ENCODE measurements around the gene KCNQ1. TPM values are rescaled to one million over a fixed set of nuclear protein-coding genes. Genes with fewer than 3 reads are reported as not detected.

The KCNQ1 gene
- total RNA-seq, 2 experiments from 2014 or later, result 4.3 to 9.2 TPM

DNA sequence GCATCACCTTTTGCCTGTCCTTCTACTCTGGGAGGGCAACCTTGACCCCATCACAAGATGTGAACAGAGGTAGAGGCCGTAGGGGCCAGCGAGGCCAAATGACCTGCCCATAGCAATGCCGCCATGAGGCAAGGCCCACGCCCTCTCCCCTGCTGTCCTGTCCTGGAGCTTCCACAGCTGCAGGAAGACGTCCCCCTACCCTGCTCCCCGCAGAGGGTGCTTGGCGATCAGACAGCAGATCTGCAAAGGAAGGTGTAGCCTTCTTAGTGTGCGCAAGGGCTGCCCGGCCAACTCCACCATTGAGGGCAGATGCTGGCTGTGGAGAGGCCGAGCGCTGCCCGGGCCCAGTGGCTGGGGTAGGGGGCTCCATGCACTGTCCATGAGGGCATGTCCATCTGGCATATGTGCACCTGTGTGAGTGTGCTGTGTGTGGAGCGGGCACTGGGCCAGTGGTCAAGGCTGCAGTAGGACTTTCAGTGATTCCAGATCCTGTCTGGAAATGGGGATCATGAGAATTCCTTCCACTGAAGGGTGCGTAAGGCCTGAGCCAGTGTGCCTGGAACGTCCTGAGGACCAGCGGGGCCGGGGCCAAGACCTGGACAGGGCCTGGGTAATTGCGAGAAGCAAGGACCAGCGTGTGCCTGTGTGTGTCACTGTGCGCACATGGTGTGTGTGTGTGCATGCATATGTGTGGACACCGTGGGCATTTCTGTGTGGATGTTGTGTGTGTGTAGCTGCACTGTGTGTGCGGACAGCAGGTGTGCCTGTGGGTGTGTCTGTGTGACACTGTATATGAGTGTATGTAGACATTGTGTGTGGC is 11.5 kb upstream of the KCNQ1 start:
- DNase-seq (no peak), ATAC-seq (no peak)
- CTCF ChIA-PET, result interaction anchor here (2.7 kb wide), 1 partner anchor 12 kb away, joined by 5 read pairs; no protein-coding TSS in a partner anchor
- Mint-ChIP-seq H3K4me1 (no peaks in the 10 kb centered on the region), H3K4me3 (no peak overlapping the region), H3K27ac (no peak overlapping the region), H3K36me3 (no peaks in the 10 kb centered on the region), H3K9me3 (ENCODE audit: low read depth) (no peaks in the 10 kb centered on the region), H3K27me3 (no peaks in the 10 kb centered on the region)

DNA sequence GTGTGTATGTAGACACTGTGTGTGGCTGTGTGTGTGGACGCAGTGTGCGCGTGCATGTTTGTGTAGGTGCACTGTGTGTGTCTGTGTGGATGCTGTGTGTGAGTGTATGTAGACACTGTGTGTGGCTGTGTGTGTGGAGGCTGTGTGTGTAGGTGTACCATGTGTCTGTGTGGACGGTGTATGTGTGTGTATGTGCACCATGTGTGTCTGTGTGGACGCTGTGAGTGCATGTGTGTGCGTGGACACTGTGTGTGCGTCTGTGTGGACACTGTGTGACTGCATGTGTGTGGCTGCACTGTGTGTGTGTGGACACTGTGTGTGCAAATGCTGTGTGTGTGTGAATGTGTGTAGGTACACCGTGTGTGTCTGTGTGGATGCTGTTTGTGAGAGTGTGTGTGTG is 10.8 kb upstream of the KCNQ1 start:
- CTCF ChIA-PET, result no interaction called here
- H3K27ac Mint-ChIP-seq, result no peak overlapping the region
- H3K27me3 Mint-ChIP-seq, result peaks cover 5% of the 10 kb centered on the region
- no peak for DNase-seq
- no peaks in the 10 kb centered on the region for H3K9me3 Mint-ChIP-seq (ENCODE audit: low read depth)
- no peak overlapping the region for H3K4me3 Mint-ChIP-seq
- no peaks in the 10 kb centered on the region for H3K4me1 Mint-ChIP-seq
- H3K36me3 Mint-ChIP-seq, result no peaks in the 10 kb centered on the region
- no peak for ATAC-seq

- Mint-ChIP-seq H3K9me3 (ENCODE audit: low read depth) (no peaks in the 10 kb centered on the region), H3K27ac (no peak overlapping the region), H3K27me3 (peaks cover 9% of the 10 kb centered on the region), H3K4me3 (no peak overlapping the region), H3K4me1 (no peaks in the 10 kb centered on the region), H3K36me3 (no peaks in the 10 kb centered on the region)
- CTCF ChIA-PET, result no interaction called here
- DNase-seq (no peak), ATAC-seq (no peak)
These were observed 10.1 kb upstream of the KCNQ1 start for GRCh38 chr11:2434506-2435255.

GRCh38 chr11:2435288-2436012 is 9.4 kb upstream of the KCNQ1 start:
- no peaks in the 10 kb centered on the region for H3K9me3 Mint-ChIP-seq (ENCODE audit: low read depth)

DNA sequence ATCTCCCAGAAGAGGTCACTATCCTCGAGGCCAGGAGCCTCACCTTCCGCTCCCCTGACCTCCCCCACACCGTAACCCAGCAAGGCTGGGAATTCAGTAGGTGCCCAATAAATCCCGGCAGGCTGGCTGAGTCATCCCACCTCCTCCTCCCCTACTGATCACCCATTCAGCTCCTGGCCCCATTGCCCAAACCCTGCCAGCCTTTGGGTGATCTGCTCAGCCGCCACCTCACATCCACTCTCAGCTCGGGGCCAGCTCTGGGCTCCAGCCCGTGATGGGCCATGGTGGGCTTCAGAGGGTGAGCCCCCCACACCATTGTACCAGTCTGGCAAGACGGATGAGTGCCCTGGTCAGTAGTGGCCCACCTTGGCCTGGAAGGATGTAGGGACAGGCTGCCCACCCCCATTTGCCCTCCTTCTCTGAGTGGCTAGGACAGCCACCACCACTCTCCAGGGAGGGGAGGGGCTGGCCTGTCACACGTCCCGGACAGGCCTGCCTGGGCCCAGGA is 8.7 kb upstream of the KCNQ1 start:
- Mint-ChIP-seq H3K4me3 (no peak overlapping the region), H3K36me3 (no peaks in the 10 kb centered on the region), H3K27ac (no peak overlapping the region), H3K9me3 (ENCODE audit: low read depth) (no peaks in the 10 kb centered on the region), H3K27me3 (peaks cover 9% of the 10 kb centered on the region), H3K4me1 (peaks cover 4% of the 10 kb centered on the region)
- DNase-seq (no peak), ATAC-seq (no peak)
- CTCF ChIA-PET, result interaction anchor here (2.3 to 2.7 kb wide), 2 partner anchors 16 to 97 kb away, joined by 6 to 11 read pairs; no protein-coding TSS in a partner anchor

More at GRCh38 chr11:2435288-2436012, 9.4 kb upstream of the KCNQ1 start:
- DNase-seq, result no peak
- CTCF ChIA-PET, result interaction anchor here (2.7 kb wide), 1 partner anchor 97 kb away, joined by 11 read pairs; no protein-coding TSS in a partner anchor
- no peak for ATAC-seq
- peaks cover under 1% of the 10 kb centered on the region for H3K4me1 Mint-ChIP-seq
- peaks cover 9% of the 10 kb centered on the region for H3K27me3 Mint-ChIP-seq
- no peaks in the 10 kb centered on the region for H3K36me3 Mint-ChIP-seq
- no peak overlapping the region for H3K4me3 Mint-ChIP-seq
- no peak overlapping the region for H3K27ac Mint-ChIP-seq

DNA sequence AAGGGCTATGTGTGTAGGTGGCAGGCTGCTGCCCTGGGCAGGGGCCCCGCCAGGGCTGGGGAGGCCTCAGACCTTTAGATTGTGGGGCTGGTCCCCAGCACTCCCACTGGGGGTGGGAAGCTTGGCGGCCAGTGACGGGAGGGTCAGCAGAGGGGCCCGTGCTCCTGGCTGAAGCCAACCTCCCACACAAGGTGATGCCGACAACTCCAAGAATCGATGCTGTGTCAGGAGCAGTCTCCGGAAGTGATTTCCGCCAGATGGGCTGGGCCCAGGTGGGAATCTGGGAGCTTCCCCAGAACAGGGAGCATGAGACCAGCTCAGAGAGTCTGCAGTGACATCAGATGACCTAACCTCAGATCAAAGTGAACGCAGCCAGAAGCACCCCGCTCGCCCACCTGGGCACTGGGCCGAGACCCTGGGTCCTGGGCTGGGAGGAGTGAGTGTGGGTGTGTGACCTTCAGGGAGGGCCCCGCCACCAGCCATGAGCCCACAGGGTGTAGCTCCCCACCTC is 8.2 kb upstream of the KCNQ1 start:
- DNase-seq, result no peak
- no peaks in the 10 kb centered on the region for H3K36me3 Mint-ChIP-seq
- H3K4me1 Mint-ChIP-seq, result peaks cover 4% of the 10 kb centered on the region
- H3K27me3 Mint-ChIP-seq, result peaks cover 9% of the 10 kb centered on the region
- CTCF ChIA-PET, result interaction anchor here (2.3 to 2.7 kb wide), 2 partner anchors 16 to 96 kb away, joined by 6 to 11 read pairs; no protein-coding TSS in a partner anchor
- H3K27ac Mint-ChIP-seq, result no peak overlapping the region
- H3K4me3 Mint-ChIP-seq, result no peak overlapping the region
- ATAC-seq, result no peak
- H3K9me3 Mint-ChIP-seq (ENCODE audit: low read depth), result no peaks in the 10 kb centered on the region

GRCh38 chr11:2437516-2437915 is 7.3 kb upstream of the KCNQ1 start:
- Mint-ChIP-seq H3K27me3 (peaks cover 17% of the 10 kb centered on the region), H3K27ac (no peak overlapping the region), H3K4me1 (peaks cover 5% of the 10 kb centered on the region), H3K9me3 (ENCODE audit: low read depth) (no peaks in the 10 kb centered on the region), H3K4me3 (no peak overlapping the region), H3K36me3 (no peaks in the 10 kb centered on the region)
- no peak for ATAC-seq
- CTCF ChIA-PET, result interaction anchor here (2.3 to 2.7 kb wide), 2 partner anchors 17 to 95 kb away, joined by 6 to 11 read pairs; no protein-coding TSS in a partner anchor
- no peak for DNase-seq

GRCh38 chr11:2439820-2440219 is 5.0 kb upstream of the KCNQ1 start:
- Mint-ChIP-seq H3K27ac (no peak overlapping the region), H3K4me1 (peaks cover 13% of the 10 kb centered on the region), H3K4me3 (no peak overlapping the region), H3K27me3 (peaks cover 29% of the 10 kb centered on the region), H3K36me3 (no peaks in the 10 kb centered on the region), H3K9me3 (ENCODE audit: low read depth) (no peaks in the 10 kb centered on the region)
- CTCF ChIA-PET, result interaction anchor here (1.0 to 1.4 kb wide), 3 partner anchors 20 to 452 kb away, joined by 3 to 4 read pairs (median 3); no protein-coding TSS in a partner anchor
- no peak for DNase-seq
- no peak for ATAC-seq

DNA sequence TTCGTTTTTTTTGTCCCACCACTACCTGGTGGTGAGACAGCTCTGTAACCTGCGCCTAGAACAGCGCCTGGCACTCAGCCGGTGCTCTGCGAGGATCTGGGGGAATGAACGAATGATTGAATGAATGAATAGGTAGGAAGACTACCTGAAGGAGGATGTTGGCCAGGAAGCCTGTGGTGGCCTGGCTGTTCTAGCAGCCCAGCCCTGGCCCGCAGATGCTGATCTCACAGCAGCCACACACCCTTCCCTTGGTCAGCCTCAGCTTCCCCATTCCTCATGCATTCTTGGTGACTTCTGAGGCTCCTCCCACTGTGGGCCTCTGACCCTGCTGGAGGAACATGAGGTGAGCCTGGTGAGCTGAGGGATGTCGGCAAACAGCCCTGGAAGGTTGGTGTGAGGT is 4.2 kb upstream of the KCNQ1 start:
- no peaks in the 10 kb centered on the region for H3K36me3 Mint-ChIP-seq
- H3K27ac Mint-ChIP-seq, result no peak overlapping the region
- DNase-seq (no peak), ATAC-seq (no peak)
- H3K27me3 Mint-ChIP-seq, result peaks cover 32% of the 10 kb centered on the region
- CTCF ChIA-PET, result interaction anchor here (1.1 to 1.4 kb wide), 3 partner anchors 21 to 451 kb away, joined by 3 to 4 read pairs (median 3); no protein-coding TSS in a partner anchor
- no peaks in the 10 kb centered on the region for H3K9me3 Mint-ChIP-seq (ENCODE audit: low read depth)
- H3K4me1 Mint-ChIP-seq, result peaks cover 16% of the 10 kb centered on the region
- no peak overlapping the region for H3K4me3 Mint-ChIP-seq

GRCh38 chr11:2441171-2441570 is 3.6 kb upstream of the KCNQ1 start:
- H3K9me3 Mint-ChIP-seq (ENCODE audit: low read depth), result no peaks in the 10 kb centered on the region
- CTCF ChIA-PET, result interaction anchor here (1.1 to 1.4 kb wide), 3 partner anchors 21 to 450 kb away, joined by 3 to 4 read pairs (median 3); no protein-coding TSS in a partner anchor
- H3K4me1 Mint-ChIP-seq, result peaks cover 16% of the 10 kb centered on the region
- peaks cover 32% of the 10 kb centered on the region for H3K27me3 Mint-ChIP-seq
- H3K36me3 Mint-ChIP-seq, result no peaks in the 10 kb centered on the region
- no peak overlapping the region for H3K27ac Mint-ChIP-seq
- ATAC-seq (no peak), DNase-seq (no peak)
- no peak overlapping the region for H3K4me3 Mint-ChIP-seq

DNA sequence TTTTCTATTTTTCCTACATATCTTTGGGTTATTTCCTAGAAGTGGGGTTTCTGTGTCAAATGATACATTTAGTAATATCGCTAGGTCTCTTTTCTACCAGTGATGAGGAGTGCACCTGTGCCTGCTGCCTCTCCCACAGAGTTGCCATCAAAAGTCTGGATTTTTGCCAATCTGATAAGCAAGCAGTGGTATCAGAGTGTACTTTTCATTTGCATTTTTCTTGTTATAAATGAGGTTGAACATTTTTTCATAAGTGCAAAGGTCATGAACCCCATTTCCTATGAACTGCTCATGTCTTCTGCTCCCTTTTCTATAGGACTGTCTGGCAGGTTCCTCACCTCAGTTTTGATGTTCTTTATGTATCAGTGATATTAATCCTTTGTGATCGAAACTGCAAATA is 2.2 kb upstream of the KCNQ1 start:
- CTCF ChIA-PET, result interaction anchor here (0.7 to 1.0 kb wide), 2 partner anchors 19 to 25 kb away, joined by 3 read pairs; no protein-coding TSS in a partner anchor
- H3K4me3 Mint-ChIP-seq, result no peak overlapping the region
- H3K4me1 Mint-ChIP-seq, result peaks cover 29% of the 10 kb centered on the region
- peaks cover 32% of the 10 kb centered on the region for H3K27me3 Mint-ChIP-seq
- H3K36me3 Mint-ChIP-seq, result no peaks in the 10 kb centered on the region
- no peak overlapping the region for H3K27ac Mint-ChIP-seq
- H3K9me3 Mint-ChIP-seq (ENCODE audit: low read depth), result no peaks in the 10 kb centered on the region
- no peak for ATAC-seq
- no peak for DNase-seq

DNA sequence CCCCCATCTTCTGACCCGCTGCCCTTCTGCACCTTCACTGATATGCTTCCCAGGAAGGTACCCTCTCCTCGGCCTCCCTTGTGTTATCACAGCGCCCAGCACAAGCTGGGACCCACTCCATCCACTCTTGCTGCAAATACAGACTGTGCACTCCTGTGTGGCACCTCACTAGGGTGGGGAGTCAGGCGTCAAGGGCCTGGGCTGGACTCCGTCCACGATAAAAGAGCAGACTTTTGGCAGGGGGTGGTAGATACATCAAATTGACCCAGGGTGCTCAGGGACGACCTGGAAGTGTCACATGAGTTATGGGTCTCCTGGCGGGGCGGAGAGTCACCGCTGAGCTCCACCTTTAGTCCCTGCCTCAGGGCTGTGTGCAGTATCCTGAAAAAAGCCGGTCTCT is 1.4 kb upstream of the KCNQ1 start:
- H3K27me3 Mint-ChIP-seq, result peaks cover 32% of the 10 kb centered on the region
- no peaks in the 10 kb centered on the region for H3K9me3 Mint-ChIP-seq (ENCODE audit: low read depth)
- ATAC-seq (no peak), DNase-seq (no peak)
- H3K36me3 Mint-ChIP-seq, result no peaks in the 10 kb centered on the region
- H3K4me1 Mint-ChIP-seq, result peaks cover 30% of the 10 kb centered on the region
- no peak overlapping the region for H3K27ac Mint-ChIP-seq
- CTCF ChIA-PET, result interaction anchor here (0.6 to 1.4 kb wide), 5 partner anchors 16 to 487 kb away, joined by 3 to 8 read pairs (median 3); no protein-coding TSS in a partner anchor
- no peak overlapping the region for H3K4me3 Mint-ChIP-seq
